IPS-NIHi7 (cell line): Measurements from ENCODE around the gene HTR6.
"Not testable (repeated sequence)": the region's sequence is repeated elsewhere in the genome, so short reads cannot be mapped to it uniquely, and the experiment has no call there.

Source experiments
- DNase-seq: peaks from one replicate; pipeline ENCODE4 v3.0.0; 2012; ENCODE audit warnings: mixed read lengths; ENCODE audit errors: extremely low spot score

HTR6 gene

GRCh38 chr1:19639228-19639627 lies 25.4 kb upstream of the HTR6 start:
- not testable (repeated sequence) for DNase-seq

- no peak for DNase-seq
These were observed 24.7 kb upstream of the HTR6 start for GRCh38 chr1:19639999-19640362.

- peak; percentile 82 for DNase-seq
These were observed 24.0 kb upstream of the HTR6 start for GRCh38 chr1:19640363-19641316.

- DNase-seq: peak; percentile 30
These were observed 21.6 kb upstream of the HTR6 start for GRCh38 chr1:19643121-19643520.

- DNase-seq: peak; percentile 50
These were observed 20.9 kb upstream of the HTR6 start, which contains the start of gene NBL1 for GRCh38 chr1:19643602-19644394. NBL1 (plus strand) TSS chr1:19644311; CDS start chr1:19655031, 10,720 bp downstream.

- DNase-seq: peak; percentile 30
These were observed 20.3 kb upstream of the HTR6 start for GRCh38 chr1:19644395-19644680.

GRCh38 chr1:19644681-19645410 lies 19.8 kb upstream of the HTR6 start:
- DNase-seq: peak; percentile 35

- no peak for DNase-seq
These were observed 19.0 kb upstream of the HTR6 start for GRCh38 chr1:19645411-19646251.

- no peak for DNase-seq
These were observed 18.0 kb upstream of the HTR6 start for GRCh38 chr1:19646377-19647319.

- DNase-seq: no peak
These were observed 17.0 kb upstream of the HTR6 start for GRCh38 chr1:19647643-19648042.

GRCh38 chr1:19648239-19648638 lies 16.4 kb upstream of the HTR6 start:
- DNase-seq: no peak

- DNase-seq: peak; percentile 81
These were observed 16.0 kb upstream of the HTR6 start for GRCh38 chr1:19648689-19649088.

- DNase-seq: no peak
These were observed 14.1 kb upstream of the HTR6 start for GRCh38 chr1:19650416-19651140.

- peak; percentile 78 for DNase-seq
These were observed 13.4 kb upstream of the HTR6 start for GRCh38 chr1:19651141-19651737.

- DNase-seq: no peak
These were observed 10.3 kb upstream of the HTR6 start for GRCh38 chr1:19654386-19654785.

GRCh38 chr1:19654886-19655717 lies 9.6 kb upstream of the HTR6 start:
- DNase-seq: no peak

- no peak for DNase-seq
These were observed 9.0 kb upstream of the HTR6 start for GRCh38 chr1:19655718-19656080.

GRCh38 chr1:19656134-19656779 lies 8.4 kb upstream of the HTR6 start:
- no peak for DNase-seq
